Umbilical cord (tissue), 2 donors: ENCODE data around the gene FAM89B. TPM values are rescaled to one million over a fixed set of nuclear protein-coding genes. Genes with fewer than 3 reads are reported as not detected.

Experiments used
- DNase-seq: peaks from one replicate; pipeline ENCODE4 v3.0.0-alpha.2; 2015; ENCODE audit warnings: low spot score
- total RNA-seq: library from RNA; depleted of rRNA; stranded (reverse); fragments of >200 nt; gene quantifications from one replicate; pipeline ENCODE4 v1.2.3, GENCODE V29; 2014; ENCODE audit warnings: low replicate concordance; ENCODE audit not compliant: insufficient read depth

FAM89B gene
- total RNA-seq, 1 donor from 2014 or later: 36.8 TPM

GRCh38 chr11:65538915-65539743 is 33.2 kb upstream of the FAM89B start:
- no peak for DNase-seq

- DNase-seq: no peak
Observed at GRCh38 chr11:65539744-65540289, 32.5 kb upstream of the FAM89B start.

- peak; percentile 91 for DNase-seq
Observed at GRCh38 chr11:65540290-65541092, 31.8 kb upstream of the FAM89B start.

GRCh38 chr11:65541093-65541982 is 31.0 kb upstream of the FAM89B start:
- DNase-seq: peak; percentile 56

- DNase-seq: no peak
Observed at GRCh38 chr11:65542738-65543390, 29.5 kb upstream of the FAM89B start.

GRCh38 chr11:65545853-65546216 is 26.5 kb upstream of the FAM89B start:
- DNase-seq: no peak

GRCh38 chr11:65546217-65546958 is 25.9 kb upstream of the FAM89B start:
- DNase-seq: no peak

GRCh38 chr11:65547446-65548125 is 24.8 kb upstream of the FAM89B start:
- DNase-seq: no peak

- DNase-seq: no peak
Observed at GRCh38 chr11:65548395-65548794, 23.9 kb upstream of the FAM89B start.

GRCh38 chr11:65549096-65549495 is 23.2 kb upstream of the FAM89B start:
- DNase-seq: no peak

- DNase-seq: no peak
Observed at GRCh38 chr11:65551572-65552387, 20.6 kb upstream of the FAM89B start.

- no peak for DNase-seq
Observed at GRCh38 chr11:65552388-65552951, 19.9 kb upstream of the FAM89B start.

- no peak for DNase-seq
Observed at GRCh38 chr11:65553301-65554001, 18.9 kb upstream of the FAM89B start.

GRCh38 chr11:65554057-65554818 is 18.1 kb upstream of the FAM89B start:
- DNase-seq: no peak

- no peak for DNase-seq
Observed at GRCh38 chr11:65554842-65555430, 17.4 kb upstream of the FAM89B start.

GRCh38 chr11:65555693-65556231 is 16.6 kb upstream of the FAM89B start:
- DNase-seq: peak; percentile 68
